PC-9 (cell line): ENCODE results near the gene NPW. TPM values are rescaled to one million over a fixed set of nuclear protein-coding genes. Genes with fewer than 3 reads are reported as not detected.

Experiments used
- BruUV-seq: library from RNA; stranded (reverse); fragments of 400-500 nt; replicated peaks from 2 replicates; lab custom pipeline; 2021; lab: Mats Ljungman, UMichigan
- CTCF ChIA-PET: fragments of 300-600 bp; sonication (Branson Sonifier 250); formaldehyde crosslinking; loops from one replicate; lab custom pipeline; 2022; ENCODE audit warnings: antibody characterized with exemption; lab: Charles Lee
- POLR2A ChIA-PET: fragments of 300-600 bp; sonication (Branson Sonifier 250); formaldehyde crosslinking; loops from one replicate; lab custom pipeline; 2022; ENCODE audit warnings: antibody characterized with exemption; ENCODE audit not compliant: unreplicated experiment; lab: Charles Lee
- DNase-seq, 2 experiments: peaks; one replicate each; pipeline versions ENCODE4 v3.0.0 to v3.0.0-alpha.2; 2015 to 2022; ENCODE audit warnings: mixed read lengths in 1 of 2
- H2AFZ ChIP-seq: fragments of 200-600 bp; sonication (generic); 2 replicates; pipeline ENCODE4 v1.8.1; 2017; ENCODE audit warnings: antibody characterized with exemption
- H3F3A ChIP-seq: fragments of 200-600 bp; sonication (generic); 2 replicates; pipeline ENCODE4 v1.8.1; 2017; ENCODE audit warnings: antibody characterized with exemption, mild to moderate bottlenecking, low read depth; ENCODE audit not compliant: insufficient read depth
- H3K27ac ChIP-seq: fragments of 200-600 bp; sonication (generic); 2 replicates; pipeline ENCODE4 v1.6.1; 2016; ENCODE audit warnings: mixed run types
- H3K27me3 ChIP-seq: fragments of 200-600 bp; sonication (generic); 2 replicates; pipeline ENCODE4 v1.6.1; 2016; ENCODE audit warnings: low read depth, mixed run types; ENCODE audit not compliant: insufficient read depth
- H3K36me3 ChIP-seq: fragments of 200-600 bp; sonication (generic); 2 replicates; pipeline ENCODE4 v1.6.1; 2016; ENCODE audit warnings: low read depth, mixed run types
- H3K4me1 ChIP-seq: fragments of 200-600 bp; sonication (generic); replicated peaks from 2 replicates; pipeline ENCODE4 v1.6.1; 2016; ENCODE audit warnings: mixed run types; ENCODE audit not compliant: insufficient read depth
- H3K4me2 ChIP-seq: fragments of 200-600 bp; sonication (generic); 2 replicates; pipeline ENCODE4 v1.6.1; 2017; ENCODE audit warnings: mixed run types
- H3K4me3 ChIP-seq: fragments of 200-600 bp; sonication (generic); 2 replicates; pipeline ENCODE4 v1.6.1; 2016; ENCODE audit warnings: mixed run types
- H3K79me2 ChIP-seq: fragments of 200-600 bp; sonication (generic); 2 replicates; pipeline ENCODE4 v1.6.1; 2017; ENCODE audit warnings: low read depth, mixed run types
- H3K9me2 ChIP-seq: fragments of 200-600 bp; sonication (generic); 2 replicates; pipeline ENCODE4 v1.8.1; 2017; ENCODE audit warnings: mild to moderate bottlenecking; ENCODE audit not compliant: insufficient read depth
- H3K9me3 ChIP-seq: fragments of 200-600 bp; sonication (generic); 2 replicates; pipeline ENCODE4 v1.8.1; 2016; ENCODE audit warnings: low read depth; ENCODE audit not compliant: insufficient read depth
- H4K20me1 ChIP-seq: fragments of 200-600 bp; sonication (generic); 2 replicates; pipeline ENCODE4 v1.8.1; 2017; ENCODE audit not compliant: insufficient read depth
- EZH2 ChIP-seq: fragments of 200-600 bp; sonication (generic); IDR thresholded peaks from 2 replicates; pipeline ENCODE4 v1.8.0; 2017; ENCODE audit warnings: antibody characterized with exemption, low read depth
- intact Hi-C: fragments of 100-400 bp; cut with micrococcal nuclease; formaldehyde crosslinking; loops from one replicate; pipeline ENCODE4 v1.10.0; 2022; ENCODE audit not compliant: unreplicated experiment
- total RNA-seq: library from RNA; stranded (reverse); gene quantifications from 2 replicates; pipeline ENCODE4 v1.2.3, GENCODE V29; 2021
- TF ChIP-seq, protein P1 (sequence below): fragments of 200-600 bp; sonication (generic); conservative IDR thresholded peaks from 2 replicates; pipeline ENCODE4 v1.6.1; 2017; ENCODE audit warnings: mixed run types, antibody characterized with exemption, mild to moderate bottlenecking, moderate library complexity

The NPW gene
- total RNA-seq, 1 experiment from 2014 or later, result 4.0 TPM

DNA sequence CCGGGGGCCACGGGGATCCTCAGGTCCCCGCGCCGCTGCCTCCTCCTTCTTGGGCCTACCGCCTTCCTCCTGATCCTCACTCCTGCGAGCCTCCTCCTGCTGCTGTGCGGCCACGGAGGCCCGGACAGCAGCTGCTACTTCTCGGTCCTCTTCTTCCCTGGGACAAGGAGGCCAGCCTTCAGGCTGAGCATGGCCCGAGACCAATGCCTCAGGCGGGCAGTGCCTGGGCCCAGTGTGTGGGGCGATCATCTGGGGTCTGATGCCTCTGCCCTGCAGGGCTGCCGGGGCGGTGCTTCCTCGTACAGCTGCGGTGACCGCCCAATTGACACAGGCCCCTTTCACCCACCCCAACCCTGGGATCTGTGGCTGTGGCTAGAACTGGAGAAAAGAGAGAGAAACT is 18.6 kb upstream of the NPW start:
- H3K9me3 ChIP-seq, result no peaks in the 10 kb centered on the region
- H3K4me2 ChIP-seq, result no peak overlapping the region
- H3K27me3 ChIP-seq, result no peaks in the 10 kb centered on the region
- H3K79me2 ChIP-seq, result peaks cover 27% of the 10 kb centered on the region
- BruUV-seq, result no TSS peak
- peaks cover 1% of the 10 kb centered on the region; the same call in 1 of the 2 replicates for H3K4me1 ChIP-seq
- 0 out of 2 replicates have a peak, but pooled peaks cover 5% of the 10 kb centered on the region for H3K36me3 ChIP-seq
- POLR2A ChIA-PET, result no interaction called here
- H2AFZ ChIP-seq, result no peak overlapping the region
- no peaks in the 10 kb centered on the region for H3K9me2 ChIP-seq
- intact Hi-C loops, result loop anchor here (10.0 kb wide), 1 partner anchor 254 kb away; the partner anchor contains the start of gene ECI1
- peaks cover 8% of the 10 kb centered on the region; the same call in 1 of the 2 replicates for H3F3A ChIP-seq
- H4K20me1 ChIP-seq, result peaks cover 31% of the 10 kb centered on the region
- no peak overlapping the region for H3K4me3 ChIP-seq
- CTCF ChIA-PET, result no interaction called here
- DNase-seq, result no peak
- no peak for TF ChIP-seq EZH2
- TF ChIP-seq, protein P1, sequence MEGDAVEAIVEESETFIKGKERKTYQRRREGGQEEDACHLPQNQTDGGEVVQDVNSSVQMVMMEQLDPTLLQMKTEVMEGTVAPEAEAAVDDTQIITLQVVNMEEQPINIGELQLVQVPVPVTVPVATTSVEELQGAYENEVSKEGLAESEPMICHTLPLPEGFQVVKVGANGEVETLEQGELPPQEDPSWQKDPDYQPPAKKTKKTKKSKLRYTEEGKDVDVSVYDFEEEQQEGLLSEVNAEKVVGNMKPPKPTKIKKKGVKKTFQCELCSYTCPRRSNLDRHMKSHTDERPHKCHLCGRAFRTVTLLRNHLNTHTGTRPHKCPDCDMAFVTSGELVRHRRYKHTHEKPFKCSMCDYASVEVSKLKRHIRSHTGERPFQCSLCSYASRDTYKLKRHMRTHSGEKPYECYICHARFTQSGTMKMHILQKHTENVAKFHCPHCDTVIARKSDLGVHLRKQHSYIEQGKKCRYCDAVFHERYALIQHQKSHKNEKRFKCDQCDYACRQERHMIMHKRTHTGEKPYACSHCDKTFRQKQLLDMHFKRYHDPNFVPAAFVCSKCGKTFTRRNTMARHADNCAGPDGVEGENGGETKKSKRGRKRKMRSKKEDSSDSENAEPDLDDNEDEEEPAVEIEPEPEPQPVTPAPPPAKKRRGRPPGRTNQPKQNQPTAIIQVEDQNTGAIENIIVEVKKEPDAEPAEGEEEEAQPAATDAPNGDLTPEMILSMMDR, result no peak
- H3K27ac ChIP-seq, result no peak overlapping the region

DNA sequence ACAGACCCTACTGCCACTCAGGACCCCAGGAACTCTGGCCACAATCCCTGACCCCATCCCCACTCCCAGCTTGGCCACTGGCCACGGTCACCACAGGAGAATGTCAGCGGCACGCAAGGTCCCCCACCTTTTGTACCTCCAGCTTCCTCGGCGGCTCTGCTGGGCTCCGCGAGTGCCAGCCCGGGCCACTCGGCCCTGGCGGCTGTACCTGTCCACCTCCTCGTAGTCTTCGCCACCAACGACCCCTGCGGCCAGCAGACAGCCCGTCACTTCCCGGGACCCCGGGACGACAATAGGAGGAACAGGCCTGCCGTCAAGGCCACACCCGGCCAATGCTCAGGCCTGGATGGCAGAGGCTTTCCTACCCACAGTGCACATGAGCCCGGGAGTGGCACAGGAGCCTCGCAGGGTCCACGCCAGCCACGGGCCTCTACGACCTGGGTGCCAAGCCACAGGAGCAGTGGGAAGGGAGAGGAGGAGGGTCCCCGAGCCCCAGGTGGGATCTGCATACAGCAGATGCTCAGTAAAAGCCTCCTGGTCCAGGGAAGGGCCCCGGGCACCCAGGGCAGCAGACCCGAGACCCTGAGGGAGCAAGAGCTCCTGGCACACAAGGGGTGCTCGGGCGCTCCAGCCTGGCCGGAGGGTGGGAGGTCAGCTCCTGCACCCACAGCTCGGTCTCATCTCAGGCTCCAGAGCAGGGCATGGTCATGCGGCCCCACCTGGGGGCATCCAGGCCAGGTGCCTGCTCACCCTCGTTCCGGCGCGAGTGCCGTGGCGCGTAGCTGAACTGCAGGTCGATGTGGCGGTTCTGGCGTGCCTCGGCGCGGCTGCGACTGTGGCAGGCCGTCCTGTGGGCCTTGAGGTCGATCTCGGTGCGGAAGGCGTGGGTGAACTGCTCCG is 17.9 kb upstream of the NPW start:
- H3K27me3 ChIP-seq, result no peaks in the 10 kb centered on the region
- no peak overlapping the region for H3K4me3 ChIP-seq
- ChIA-PET POLR2A (no interaction called here), CTCF (no interaction called here)
- H2AFZ ChIP-seq, result no peak overlapping the region
- no peaks in the 10 kb centered on the region for H3K9me3 ChIP-seq
- 0 out of 2 replicates have a peak, but pooled peaks cover 5% of the 10 kb centered on the region for H3K36me3 ChIP-seq
- intact Hi-C loops, result loop anchor here (10.0 kb wide), 1 partner anchor 253 kb away; the partner anchor contains the start of gene ECI1
- H3K79me2 ChIP-seq, result peaks cover 34% of the 10 kb centered on the region
- no TSS peak for BruUV-seq
- H3K9me2 ChIP-seq, result no peaks in the 10 kb centered on the region
- H4K20me1 ChIP-seq, result peaks cover 35% of the 10 kb centered on the region
- no peak for DNase-seq
- H3K4me1 ChIP-seq, result no peaks in the 10 kb centered on the region
- no peak overlapping the region for H3K27ac ChIP-seq
- H3K4me2 ChIP-seq, result no peak overlapping the region
- TF ChIP-seq, protein P1, result no peak
- no peak for TF ChIP-seq EZH2
- H3F3A ChIP-seq, result peaks cover 1% of the 10 kb centered on the region; the same call in 1 of the 2 replicates

DNA sequence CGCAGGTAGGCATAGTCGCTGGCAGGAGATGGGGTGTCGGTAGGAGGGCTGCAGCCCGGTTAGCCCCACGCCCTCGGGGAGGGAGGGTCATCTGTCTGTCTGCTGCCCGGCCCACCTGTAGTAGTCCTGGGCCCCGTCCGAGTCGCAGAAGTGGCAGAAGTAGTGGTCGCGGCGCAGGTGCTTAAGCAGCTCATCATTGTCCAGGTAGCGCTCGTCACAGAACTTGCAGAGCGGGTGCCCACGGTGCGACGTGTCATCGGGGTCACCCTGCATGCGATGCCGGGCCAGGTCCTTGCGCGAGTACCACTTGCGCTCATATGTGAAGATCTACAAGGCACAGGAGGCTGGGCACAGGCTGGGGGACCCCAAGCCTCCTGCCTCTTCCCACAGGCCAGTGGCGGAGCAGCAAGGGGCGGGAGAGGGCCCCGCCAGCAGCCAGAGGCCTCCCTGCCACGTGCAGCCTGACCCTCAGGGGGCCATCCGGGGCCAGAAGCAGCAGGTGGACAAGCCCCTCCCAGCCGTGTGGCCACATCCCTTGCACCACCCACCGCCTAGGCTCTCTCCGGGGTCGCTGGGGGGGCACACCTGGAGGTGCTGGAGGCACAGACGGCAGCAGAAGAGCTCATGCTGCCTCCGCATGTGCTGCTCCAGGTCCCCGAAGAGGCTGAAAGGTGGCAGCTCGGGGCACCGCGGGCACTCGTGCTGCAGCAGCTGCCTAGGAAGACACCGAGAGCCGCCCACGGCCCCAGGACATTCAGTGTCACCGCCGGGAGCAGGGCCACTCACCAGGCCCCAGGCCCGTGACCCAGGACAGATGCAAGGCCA is 17.0 kb upstream of the NPW start:
- intact Hi-C loops, result loop anchor here (10.0 kb wide), 1 partner anchor 252 kb away; the partner anchor contains the start of gene ECI1
- Histone ChIP-seq H3K4me1 (peaks cover 4% of the 10 kb centered on the region), H4K20me1 (peaks cover 39% of the 10 kb centered on the region), H3K4me3 (no peak overlapping the region), H3F3A (no peaks in the 10 kb centered on the region), H3K27ac (no peak overlapping the region), H2AFZ (no peak overlapping the region), H3K36me3 (0 out of 2 replicates have a peak, but pooled peaks cover 5% of the 10 kb centered on the region), H3K79me2 (peaks cover 43% of the 10 kb centered on the region), H3K9me3 (no peaks in the 10 kb centered on the region), H3K4me2 (no peak overlapping the region), H3K27me3 (no peaks in the 10 kb centered on the region), H3K9me2 (no peaks in the 10 kb centered on the region)
- POLR2A ChIA-PET, result no interaction called here
- CTCF ChIA-PET, result interaction anchor here (0.5 kb wide), 2 partner anchors 12 to 218 kb away, joined by 4 to 6 read pairs; no protein-coding TSS in a partner anchor
- BruUV-seq, result no TSS peak
- DNase-seq, result no peak
- no peak for TF ChIP-seq EZH2
- TF ChIP-seq, protein P1, result no peak
